ENCODE results near the gene SLC43A3. TPM values are rescaled to one million over a fixed set of nuclear protein-coding genes. Genes with fewer than 3 reads are reported as not detected.

SLC43A3 gene
- total and polyA plus RNA-seq, 9 of the 15 experiments (the other 6 are each of a cell fraction or from before 2014, with no cell fraction given): 63.7 to 281 (median 139) TPM

GRCh38 chr11:57453543-57454177 lies 26.7 kb upstream of the SLC43A3 start (continued):
- 0 out of 2 replicates have a peak, but pooled peaks have one; percentile 10 for TF ChIP-seq MAFG (tag; conservative IDR thresholded peaks at IDR 0.05)

- ATAC-seq (no peak), DNase-seq (ENCODE audit: extremely low read depth in 1 of 4, low spot score in 3 of 4) (no peak), FAIRE-seq (peak; percentile 19)
- Histone ChIP-seq H3K4me1 (replicated peaks in 1 of 2; ENCODE audit: control insufficient read depth in 2 of 2, insufficient read depth in 2 of 2, low read length in 2 of 2) (peaks cover 0 to 7% of the 10 kb centered on the region in 2 experiments; a peak in 3 of 5 replicates), H3K36me3 (ENCODE audit: control insufficient read depth, insufficient read depth, low read length) (no peaks in the 10 kb centered on the region), H3K27me3 (ENCODE audit: control insufficient read depth in 2 of 2, insufficient read depth in 2 of 2, low read length in 2 of 2) (no peaks in the 10 kb centered on the region), H3K4me2 (ENCODE audit: insufficient read depth, low read length) (no peak overlapping the region), H3K9me3 (replicated peaks; ENCODE audit: control insufficient read depth, insufficient read depth, low read depth, low read length) (no peaks in the 10 kb centered on the region), H3K79me2 (ENCODE audit: control insufficient read depth, insufficient read depth, low read length) (no peaks in the 10 kb centered on the region), H4K20me1 (replicated peaks; ENCODE audit: control insufficient read depth, insufficient read depth, low read length) (no peaks in the 10 kb centered on the region), H3K9me1 (ENCODE audit: control insufficient read depth, insufficient read depth, low read length) (no peaks in the 10 kb centered on the region), H3K9ac (ENCODE audit: insufficient read depth in 1 of 2, low read depth in 2 of 2, low read length in 2 of 2) (no peak overlapping the region), H3K4me3 (no peak overlapping the region), H3K27ac (ENCODE audit: extremely low read depth, low read depth, low read length) (no peak overlapping the region), H2AFZ (ENCODE audit: low read depth, low read length) (no peak overlapping the region)
- no peak for TF ChIP-seq SNIP1 (IDR thresholded peaks at IDR 0.05; ENCODE audit: low read depth)
- TF ChIP-seq RAD51 (IDR thresholded peaks at IDR 0.05; ENCODE audit: borderline replicate concordance, low read depth): no peak
- no peak for TF ChIP-seq PHF8 (IDR thresholded peaks at IDR 0.05; ENCODE audit: borderline replicate concordance, low read length)
- no peak for TF ChIP-seq HMGN3 (IDR thresholded peaks at IDR 0.05; ENCODE audit: borderline replicate concordance, extremely low read depth, insufficient read length, low read depth, low read length)
- TF ChIP-seq HNRNPLL (IDR thresholded peaks at IDR 0.05; ENCODE audit: low read depth, low read length, poor library complexity, severe bottlenecking): no peak
- TF ChIP-seq, protein P1, sequence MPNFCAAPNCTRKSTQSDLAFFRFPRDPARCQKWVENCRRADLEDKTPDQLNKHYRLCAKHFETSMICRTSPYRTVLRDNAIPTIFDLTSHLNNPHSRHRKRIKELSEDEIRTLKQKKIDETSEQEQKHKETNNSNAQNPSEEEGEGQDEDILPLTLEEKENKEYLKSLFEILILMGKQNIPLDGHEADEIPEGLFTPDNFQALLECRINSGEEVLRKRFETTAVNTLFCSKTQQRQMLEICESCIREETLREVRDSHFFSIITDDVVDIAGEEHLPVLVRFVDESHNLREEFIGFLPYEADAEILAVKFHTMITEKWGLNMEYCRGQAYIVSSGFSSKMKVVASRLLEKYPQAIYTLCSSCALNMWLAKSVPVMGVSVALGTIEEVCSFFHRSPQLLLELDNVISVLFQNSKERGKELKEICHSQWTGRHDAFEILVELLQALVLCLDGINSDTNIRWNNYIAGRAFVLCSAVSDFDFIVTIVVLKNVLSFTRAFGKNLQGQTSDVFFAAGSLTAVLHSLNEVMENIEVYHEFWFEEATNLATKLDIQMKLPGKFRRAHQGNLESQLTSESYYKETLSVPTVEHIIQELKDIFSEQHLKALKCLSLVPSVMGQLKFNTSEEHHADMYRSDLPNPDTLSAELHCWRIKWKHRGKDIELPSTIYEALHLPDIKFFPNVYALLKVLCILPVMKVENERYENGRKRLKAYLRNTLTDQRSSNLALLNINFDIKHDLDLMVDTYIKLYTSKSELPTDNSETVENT (CRISPR knock-in tag; IDR thresholded peaks at IDR 0.05): no peak
- TF ChIP-seq, protein P2, sequence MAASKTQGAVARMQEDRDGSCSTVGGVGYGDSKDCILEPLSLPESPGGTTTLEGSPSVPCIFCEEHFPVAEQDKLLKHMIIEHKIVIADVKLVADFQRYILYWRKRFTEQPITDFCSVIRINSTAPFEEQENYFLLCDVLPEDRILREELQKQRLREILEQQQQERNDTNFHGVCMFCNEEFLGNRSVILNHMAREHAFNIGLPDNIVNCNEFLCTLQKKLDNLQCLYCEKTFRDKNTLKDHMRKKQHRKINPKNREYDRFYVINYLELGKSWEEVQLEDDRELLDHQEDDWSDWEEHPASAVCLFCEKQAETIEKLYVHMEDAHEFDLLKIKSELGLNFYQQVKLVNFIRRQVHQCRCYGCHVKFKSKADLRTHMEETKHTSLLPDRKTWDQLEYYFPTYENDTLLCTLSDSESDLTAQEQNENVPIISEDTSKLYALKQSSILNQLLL (CRISPR knock-in tag; IDR thresholded peaks at IDR 0.05; ENCODE audit: borderline replicate concordance): no peak
- TF ChIP-seq POLR3A (IDR thresholded peaks at IDR 0.05; ENCODE audit: borderline replicate concordance, extremely low read depth, insufficient read depth, insufficient read length): no peak
- TF ChIP-seq, protein P3, sequence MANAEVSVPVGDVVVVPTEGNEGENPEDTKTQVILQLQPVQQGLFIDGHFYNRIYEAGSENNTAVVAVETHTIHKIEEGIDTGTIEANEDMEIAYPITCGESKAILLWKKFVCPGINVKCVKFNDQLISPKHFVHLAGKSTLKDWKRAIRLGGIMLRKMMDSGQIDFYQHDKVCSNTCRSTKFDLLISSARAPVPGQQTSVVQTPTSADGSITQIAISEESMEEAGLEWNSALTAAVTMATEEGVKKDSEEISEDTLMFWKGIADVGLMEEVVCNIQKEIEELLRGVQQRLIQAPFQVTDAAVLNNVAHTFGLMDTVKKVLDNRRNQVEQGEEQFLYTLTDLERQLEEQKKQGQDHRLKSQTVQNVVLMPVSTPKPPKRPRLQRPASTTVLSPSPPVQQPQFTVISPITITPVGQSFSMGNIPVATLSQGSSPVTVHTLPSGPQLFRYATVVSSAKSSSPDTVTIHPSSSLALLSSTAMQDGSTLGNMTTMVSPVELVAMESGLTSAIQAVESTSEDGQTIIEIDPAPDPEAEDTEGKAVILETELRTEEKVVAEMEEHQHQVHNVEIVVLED (CRISPR knock-in tag; IDR thresholded peaks at IDR 0.05): no peak
- no peak for TF ChIP-seq NFIC (IDR thresholded peaks at IDR 0.05)
- no peak for TF ChIP-seq NCOA1 (IDR thresholded peaks at IDR 0.05; ENCODE audit: low read depth)
- TF ChIP-seq NUFIP1 (IDR thresholded peaks at IDR 0.05; ENCODE audit: partially characterized antibody): no peak
- no peak for TF ChIP-seq ZNF121 (CRISPR knock-in tag; conservative IDR thresholded peaks at IDR 0.05)
- WGBS (ENCODE audit: insufficient coverage, low coverage, missing lambda C conversion rate): 33% methylated on average over 1 of the region's 1 CpG
- ChIA-PET CTCF (ENCODE audit: low intra/inter-chr PET ratio) (no interaction called here), POLR2A (no interaction called here)
- in situ Hi-C loops (cut with MboI): no loop called here
- no TSS peak for BruUV-seq (replicated peaks)
- intact Hi-C loops (cut with micrococcal nuclease): no loop called here
These were observed 19.1 kb upstream of the SLC43A3 start for GRCh38 chr11:57446055-57446454.

Data from K562 (cell line).